Subcutaneous abdominal adipose tissue (tissue), 5 donors: ENCODE results near the gene CTBP2.
"Not testable (repeated sequence)": the region's sequence is repeated elsewhere in the genome, so short reads cannot be mapped to it uniquely, and the experiment has no call there.

ENCODE experiments used
- H3K27ac ChIP-seq: one replicate; pipeline ENCODE4 v1.7.0; 2013; ENCODE audit warnings: low read depth, mild to moderate bottlenecking, inconsistent platforms, low read length, moderate library complexity
- H3K27me3 ChIP-seq, 5 donors: one replicate each; pipeline ENCODE4 v1.7.0; 2013; ENCODE audit warnings: low read length in 5 of 5, inconsistent platforms in 1 of 5; ENCODE audit not compliant: control insufficient read depth in 5 of 5, insufficient read depth in 4 of 5
- H3K36me3 ChIP-seq, 5 donors: one replicate each; pipeline ENCODE4 v1.7.0; 2013; ENCODE audit warnings: low read length in 5 of 5; ENCODE audit not compliant: control insufficient read depth in 5 of 5, insufficient read depth in 5 of 5
- H3K4me1 ChIP-seq, 5 donors: one replicate each; pipeline ENCODE4 v1.7.0; 2013; ENCODE audit warnings: low read length in 5 of 5, mild to moderate bottlenecking in 3 of 5, moderate library complexity in 1 of 5; ENCODE audit not compliant: control insufficient read depth in 5 of 5, insufficient read depth in 5 of 5
- H3K4me3 ChIP-seq, 5 donors: one replicate each; pipeline ENCODE4 v1.7.0; 2013; ENCODE audit warnings: low read length in 5 of 5, low read depth in 1 of 5
- H3K9ac ChIP-seq, 5 donors: one replicate each; pipeline ENCODE4 v1.7.0; 2013; ENCODE audit warnings: low read length in 5 of 5, mild to moderate bottlenecking in 4 of 5, moderate library complexity in 3 of 5
- H3K9me3 ChIP-seq, 5 donors: one replicate each; pipeline ENCODE4 v1.7.0; 2013; ENCODE audit warnings: low read length in 5 of 5; ENCODE audit not compliant: control insufficient read depth in 5 of 5
- donor health status: healthy.
- donor health status: healthy.
- donor health status: healthy.
- donor health status: healthy.
- donor health status: healthy.

CTBP2 gene

GRCh38 chr10:125152450-125153368 lies 7.7 kb downstream of the CTBP2 start:
- Histone ChIP-seq H3K27me3 (no peaks in the 10 kb centered on the region), H3K36me3 (peaks cover 0 to 5% (median 3%) of the 10 kb centered on the region in 5 donors), H3K4me3 (peak overlapping the region in 1 of 5 donors; percentile 5), H3K4me1 (peaks cover 12 to 82% (median 57%) of the 10 kb centered on the region in 5 donors), H3K27ac (no peak overlapping the region), H3K9ac (no peak overlapping the region), H3K9me3 (no peaks in the 10 kb centered on the region)

- H3K36me3 ChIP-seq: peaks cover 0 to 5% (median 3%) of the 10 kb centered on the region in 5 donors
- H3K27me3 ChIP-seq: no peaks in the 10 kb centered on the region
- no peak overlapping the region for H3K27ac ChIP-seq
- no peak overlapping the region for H3K4me3 ChIP-seq
- H3K9ac ChIP-seq: no peak overlapping the region
- no peaks in the 10 kb centered on the region for H3K9me3 ChIP-seq
- H3K4me1 ChIP-seq: peaks cover 14 to 82% (median 58%) of the 10 kb centered on the region in 5 donors
Measured at GRCh38 chr10:125151553-125152449, 8.6 kb downstream of the CTBP2 start.

- no peak overlapping the region for H3K4me3 ChIP-seq
- peaks cover 0 to 5% (median 3%) of the 10 kb centered on the region in 5 donors for H3K36me3 ChIP-seq
- H3K27ac ChIP-seq: no peak overlapping the region
- no peaks in the 10 kb centered on the region for H3K27me3 ChIP-seq
- no peaks in the 10 kb centered on the region for H3K9me3 ChIP-seq
- H3K4me1 ChIP-seq: peaks cover 14 to 83% (median 56%) of the 10 kb centered on the region in 5 donors
- no peak overlapping the region for H3K9ac ChIP-seq
Measured at GRCh38 chr10:125151170-125151552, 9.2 kb downstream of the CTBP2 start.

- H3K4me1 ChIP-seq: peaks cover 14 to 76% (median 55%) of the 10 kb centered on the region in 5 donors
- not testable (repeated sequence) for H3K36me3 ChIP-seq, H3K27ac ChIP-seq, H3K9ac ChIP-seq, H3K27me3 ChIP-seq, H3K9me3 ChIP-seq, H3K4me3 ChIP-seq
Measured at GRCh38 chr10:125150376-125151083, 9.8 kb downstream of the CTBP2 start.

DNA sequence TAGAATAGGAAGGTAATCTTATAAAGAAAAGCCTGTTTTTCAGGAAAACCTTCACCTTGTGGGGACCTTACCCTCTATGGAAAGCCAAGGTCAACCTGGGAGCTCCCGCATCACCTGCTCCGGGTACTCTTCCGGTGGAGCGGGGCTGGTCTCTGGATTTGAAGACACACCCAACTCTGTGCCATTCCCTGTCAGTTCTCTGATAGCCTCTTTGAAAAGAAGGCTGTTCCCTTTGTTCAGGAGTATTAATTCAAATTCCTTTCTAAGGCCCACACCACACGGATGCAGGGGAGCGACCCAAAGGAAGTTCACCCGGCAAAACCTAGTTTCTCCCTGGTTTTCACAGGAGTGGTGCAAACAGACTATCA lies 10.7 kb downstream of the CTBP2 start:
- H3K9ac ChIP-seq: no peak overlapping the region
- H3K9me3 ChIP-seq: no peaks in the 10 kb centered on the region
- H3K27me3 ChIP-seq: no peaks in the 10 kb centered on the region
- peaks cover 17 to 76% (median 57%) of the 10 kb centered on the region in 5 donors for H3K4me1 ChIP-seq
- H3K36me3 ChIP-seq: peaks cover 0 to 5% (median 3%) of the 10 kb centered on the region in 5 donors
- H3K4me3 ChIP-seq: no peak overlapping the region
- peak overlapping the region; percentile 75 for H3K27ac ChIP-seq

GRCh38 chr10:125149036-125149679 lies 11.2 kb downstream of the CTBP2 start:
- no peak overlapping the region for H3K4me3 ChIP-seq
- H3K4me1 ChIP-seq: peaks cover 17 to 76% (median 57%) of the 10 kb centered on the region in 5 donors
- peak overlapping the region; percentile 75 for H3K27ac ChIP-seq
- H3K27me3 ChIP-seq: no peaks in the 10 kb centered on the region
- H3K36me3 ChIP-seq: peaks cover 0 to 5% (median 3%) of the 10 kb centered on the region in 5 donors
- no peak overlapping the region for H3K9ac ChIP-seq
- H3K9me3 ChIP-seq: no peaks in the 10 kb centered on the region

- peaks cover 0 to 5% (median 3%) of the 10 kb centered on the region in 5 donors for H3K36me3 ChIP-seq
- no peaks in the 10 kb centered on the region for H3K27me3 ChIP-seq
- peak overlapping the region; percentile 75 for H3K27ac ChIP-seq
- no peak overlapping the region for H3K4me3 ChIP-seq
- no peak overlapping the region for H3K9ac ChIP-seq
- H3K4me1 ChIP-seq: peaks cover 17 to 76% (median 55%) of the 10 kb centered on the region in 5 donors
- H3K9me3 ChIP-seq: no peaks in the 10 kb centered on the region
Measured at GRCh38 chr10:125148528-125148927, 11.8 kb downstream of the CTBP2 start.

GRCh38 chr10:125147971-125148439 lies 12.4 kb downstream of the CTBP2 start:
- peaks cover 14 to 71% (median 50%) of the 10 kb centered on the region in 5 donors for H3K4me1 ChIP-seq

More at GRCh38 chr10:125147971-125148439, 12.4 kb downstream of the CTBP2 start:
- Histone ChIP-seq H3K9me3 (no peaks in the 10 kb centered on the region), H3K4me3 (no peak overlapping the region), H3K27me3 (no peaks in the 10 kb centered on the region), H3K9ac (peak overlapping the region in 1 of 5 donors; percentile 10), H3K36me3 (peaks cover 0 to 5% (median 3%) of the 10 kb centered on the region in 5 donors), H3K27ac (peak overlapping the region; percentile 75)
